H1 (cell line): ENCODE data around the gene PLEKHG5. TPM values are rescaled to one million over a fixed set of nuclear protein-coding genes. Genes with fewer than 3 reads are reported as not detected.
A peak's percentile ranks its signal among the peaks of the same experiment; 100 is the strongest.

Source experiments
- CTCF ChIA-PET: fragments of 300-600 bp; sonication (Branson Sonifier 250); formaldehyde crosslinking; loops from one replicate; lab custom pipeline; 2021; ENCODE audit not compliant: partially characterized antibody; lab: Charles Lee
- POLR2A ChIA-PET: fragments of 300-600 bp; sonication (Branson Sonifier 250); formaldehyde crosslinking; loops from one replicate; lab custom pipeline; 2021; ENCODE audit warnings: inconsistent platforms; ENCODE audit not compliant: partially characterized antibody; lab: Charles Lee
- DNase-seq, 2 experiments: peaks; one replicate each; pipeline versions ENCODE4 v3.0.0 to v3.0.0-alpha.2; 2010 to 2022; ENCODE audit warnings: low spot score in 2 of 2, low read depth in 1 of 2, mixed read lengths in 1 of 2
- FAIRE-seq: peaks from 2 replicates; lab custom pipeline; 2011; peaks lifted over from hg19 to GRCh38; lab: Jason Lieb, UNC
- H2AFZ ChIP-seq: 2 replicates; pipeline ENCODE4 v1.8.1; 2012; ENCODE audit warnings: low read length, inconsistent platforms
- H2AK5ac ChIP-seq: 2 replicates; pipeline ENCODE4 v1.6.1; 2013; ENCODE audit warnings: low read depth, low read length
- H2BK120ac ChIP-seq: replicated peaks from 2 replicates; pipeline ENCODE3; 2013; ENCODE audit warnings: low read depth, low read length, inconsistent platforms
- H2BK12ac ChIP-seq: 2 replicates; pipeline ENCODE4 v1.6.1; 2013; ENCODE audit warnings: low read depth, low read length
- H2BK15ac ChIP-seq: 2 replicates; pipeline ENCODE4 v1.6.1; 2013; ENCODE audit warnings: low read length
- H2BK20ac ChIP-seq: 2 replicates; pipeline ENCODE4 v1.6.1; 2013; ENCODE audit warnings: low read length
- H2BK5ac ChIP-seq: 2 replicates; pipeline ENCODE4 v1.6.1; 2013; ENCODE audit warnings: low read depth, low read length
- H3K14ac ChIP-seq: 2 replicates; pipeline ENCODE4 v1.6.1; 2013; ENCODE audit warnings: inconsistent platforms; ENCODE audit not compliant: insufficient read length
- H3K18ac ChIP-seq: 2 replicates; pipeline ENCODE4 v1.6.1; 2013; ENCODE audit warnings: low read length; ENCODE audit errors: extremely low read depth
- H3K23ac ChIP-seq: 2 replicates; pipeline ENCODE4 v1.6.1; 2013; ENCODE audit warnings: inconsistent platforms; ENCODE audit not compliant: insufficient read length
- H3K23me2 ChIP-seq: 2 replicates; pipeline ENCODE4 v1.6.1; 2013; ENCODE audit warnings: low read depth, low read length
- H3K27ac ChIP-seq: 2 replicates; pipeline ENCODE4 v1.6.1; 2011; ENCODE audit warnings: low read depth, low read length, inconsistent platforms
- H3K27me3 ChIP-seq, 4 experiments: replicated peaks in 1 of 4; 1 replicate in 1 of 4; 2 replicates in 3 of 4; pipeline versions ENCODE4 v1.6.1 to v1.8.1; 2011 to 2013; ENCODE audit warnings: low read length in 3 of 4, mild to moderate bottlenecking in 3 of 4, inconsistent platforms in 2 of 4, mixed read lengths in 2 of 4, moderate library complexity in 1 of 4; ENCODE audit not compliant: control insufficient read depth in 3 of 4, insufficient read depth in 3 of 4; ENCODE audit errors: extremely low read depth in 1 of 4
- H3K36me3 ChIP-seq, 4 experiments: 2 replicates each; pipeline versions ENCODE4 v1.6.1 to v1.8.1; 2011 to 2013; ENCODE audit warnings: mild to moderate bottlenecking in 4 of 4, low read length in 3 of 4, moderate library complexity in 2 of 4, control low read depth in 1 of 4, inconsistent platforms in 1 of 4; ENCODE audit not compliant: insufficient read depth in 4 of 4, control insufficient read depth in 2 of 4
- H3K4ac ChIP-seq: replicated peaks from 2 replicates; pipeline ENCODE3; 2013; ENCODE audit warnings: low read length, low read depth, mixed read lengths, inconsistent platforms; ENCODE audit not compliant: insufficient read length
- H3K4me1 ChIP-seq, 4 experiments: replicated peaks in 1 of 4; 1 replicate in 1 of 4; 2 replicates in 3 of 4; pipeline versions ENCODE4 v1.6.1 to v1.8.1; 2011 to 2013; ENCODE audit warnings: low read length in 3 of 4, inconsistent platforms in 2 of 4, mixed read lengths in 1 of 4; ENCODE audit not compliant: insufficient read depth in 4 of 4, control insufficient read depth in 3 of 4
- H3K4me2 ChIP-seq, 2 experiments: 2 replicates each; pipeline versions ENCODE4 v1.6.1 to v1.8.1; 2011 to 2013; ENCODE audit warnings: low read depth in 2 of 2, low read length in 2 of 2, control low read depth in 1 of 2, inconsistent platforms in 1 of 2, mild to moderate bottlenecking in 1 of 2; ENCODE audit not compliant: insufficient read depth in 1 of 2
- H3K4me3 ChIP-seq, 4 experiments: fragments of 200-600, 300-600 bp in 1 of 4; sonication (generic), shearing (Covaris generic), sonication (Bioruptor Twin) in 1 of 4; 2 replicates each; pipeline versions ENCODE4 v1.5.1 to v1.8.1; 2011 to 2016; ENCODE audit warnings: low read length in 4 of 4, low read depth in 3 of 4, control low read depth in 2 of 4, inconsistent platforms in 2 of 4, mild to moderate bottlenecking in 2 of 4, mixed read lengths in 1 of 4, moderate library complexity in 1 of 4; ENCODE audit not compliant: insufficient read depth in 2 of 4; ENCODE audit errors: extremely low read depth in 1 of 4
- H3K56ac ChIP-seq: replicated peaks from 2 replicates; pipeline ENCODE3; 2013; ENCODE audit warnings: low read depth, mild to moderate bottlenecking, mixed read lengths, low read length, inconsistent platforms; ENCODE audit not compliant: insufficient read length
- H3K79me1 ChIP-seq: 2 replicates; pipeline ENCODE4 v1.6.1; 2013; ENCODE audit warnings: low read depth, low read length, control low read depth
- H3K79me2 ChIP-seq, 2 experiments: 2 replicates each; pipeline versions ENCODE4 v1.6.1 to v1.8.1; 2012 to 2013; ENCODE audit warnings: low read length in 2 of 2, mild to moderate bottlenecking in 2 of 2, inconsistent platforms in 1 of 2; ENCODE audit not compliant: insufficient read depth in 2 of 2, control insufficient read depth in 1 of 2
- H3K9ac ChIP-seq, 4 experiments: replicated peaks in 1 of 4; 1 replicate in 1 of 4; 2 replicates in 3 of 4; pipeline versions ENCODE4 v1.6.1 to v1.8.1; 2011 to 2013; ENCODE audit warnings: low read depth in 3 of 4, low read length in 3 of 4, control low read depth in 2 of 4, mild to moderate bottlenecking in 2 of 4, moderate library complexity in 2 of 4, inconsistent platforms in 1 of 4; ENCODE audit errors: extremely low read depth in 1 of 4
- H3K9me3 ChIP-seq, 2 experiments: 2 replicates each; pipeline versions ENCODE4 v1.6.1 to v1.8.1; 2012 to 2013; ENCODE audit warnings: mild to moderate bottlenecking in 2 of 2, moderate library complexity in 2 of 2, control low read depth in 1 of 2, inconsistent platforms in 1 of 2, low read depth in 1 of 2, low read length in 1 of 2, mixed read lengths in 1 of 2; ENCODE audit not compliant: insufficient read depth in 2 of 2
- H4K20me1 ChIP-seq, 2 experiments: replicated peaks in 1 of 2; 2 replicates each; pipeline versions ENCODE3 to v1.8.1; 2011 to 2013; ENCODE audit warnings: inconsistent platforms in 2 of 2, low read length in 2 of 2, mild to moderate bottlenecking in 1 of 2; ENCODE audit not compliant: insufficient read depth in 2 of 2, control insufficient read depth in 1 of 2
- H4K5ac ChIP-seq: 2 replicates; pipeline ENCODE4 v1.6.1; 2013; ENCODE audit warnings: low read length, low read depth, mixed read lengths, inconsistent platforms; ENCODE audit not compliant: insufficient read length
- H4K8ac ChIP-seq: 2 replicates; pipeline ENCODE4 v1.8.0; 2013; ENCODE audit warnings: mild to moderate bottlenecking, moderate library complexity, low read length, inconsistent platforms; ENCODE audit not compliant: insufficient read depth; ENCODE audit errors: extremely low read depth
- H4K91ac ChIP-seq: replicated peaks from 2 replicates; pipeline ENCODE3; 2013; ENCODE audit warnings: low read length, mixed read lengths, inconsistent platforms; ENCODE audit not compliant: insufficient read length
- CREB1 ChIP-seq: IDR thresholded peaks from 2 replicates; pipeline ENCODE4 v1.6.1; 2012; ENCODE audit warnings: inconsistent platforms
- CTCF ChIP-seq, 3 experiments: IDR thresholded peaks; 1 replicate in 2 of 3; 2 replicates in 1 of 3; pipeline versions ENCODE4 v1.5.1 to v1.6.1; 2011; ENCODE audit warnings: low read length in 3 of 3, mild to moderate bottlenecking in 3 of 3, inconsistent platforms in 2 of 3, low read depth in 1 of 3, moderate library complexity in 1 of 3; ENCODE audit not compliant: insufficient read depth in 1 of 3; ENCODE audit errors: control extremely low read depth in 1 of 3
- GABPA ChIP-seq: IDR thresholded peaks from 2 replicates; pipeline ENCODE4 v1.6.1; 2011; ENCODE audit warnings: mild to moderate bottlenecking, low read length, moderate library complexity, borderline replicate concordance; ENCODE audit not compliant: insufficient read depth
- HDAC2 ChIP-seq, 2 experiments: fragments of 300-600 bp in 1 of 2; sonication (generic) in 1 of 2; IDR thresholded peaks; 2 replicates each; pipeline ENCODE4 v1.6.1; 2011 to 2012; ENCODE audit warnings: low read depth in 2 of 2, low read length in 2 of 2, mild to moderate bottlenecking in 2 of 2, moderate library complexity in 2 of 2, borderline replicate concordance in 1 of 2, inconsistent platforms in 1 of 2
- KDM1A ChIP-seq: fragments of 200-600, 300-600 bp; sonication (generic); IDR thresholded peaks from 2 replicates; pipeline ENCODE4 v1.7.1; 2016; ENCODE audit warnings: mild to moderate bottlenecking, low read length, borderline replicate concordance
- KDM5A ChIP-seq: fragments of 200-600 bp; IDR thresholded peaks from 2 replicates; pipeline ENCODE4 v1.7.1; 2012; ENCODE audit warnings: mild to moderate bottlenecking, low read length, inconsistent platforms, mixed read lengths
- PHF8 ChIP-seq: fragments of 200-600 bp; sonication (generic); conservative IDR thresholded peaks from 2 replicates; pipeline ENCODE4 v1.7.1; 2012; ENCODE audit warnings: low read depth, mild to moderate bottlenecking, inconsistent platforms, low read length, moderate library complexity
- WGBS, 2 experiments: shearing (Covaris generic) in 1 of 2; methylation state at CpG; one replicate each; pipeline versions ENCODE4 v1.1.6 to v1.1.7; 2013 to 2015; ENCODE audit warnings: low lambda C conversion rate in 2 of 2, mixed read lengths in 2 of 2, inconsistent platforms in 1 of 2, low coverage in 1 of 2, missing lambda C conversion rate in 1 of 2; ENCODE audit not compliant: insufficient replicate concordance in 2 of 2, insufficient coverage in 1 of 2, insufficient read length in 1 of 2; ENCODE audit errors: extremely low coverage in 1 of 2, missing lambda C conversion rate in 1 of 2; 5-methylcytosine and 5-hydroxymethylcytosine counted together
- polyA plus RNA-seq, 7 experiments: library from polyadenylated mRNA; depleted of rRNA in 3 of 7; stranded (reverse) in 5 of 7; unstranded in 2 of 7; fragments of >200 nt in 5 of 7; fragments of 200-250 nt in 2 of 7; gene quantifications; 1 replicate in 5 of 7; 2 replicates in 1 of 7; 4 replicates in 1 of 7; pipeline versions ENCODE4 v1.2.1 to v1.2.3, GENCODE V29; 2011 to 2013; ENCODE audit warnings: missing spikeins in 2 of 7, mixed read lengths in 2 of 7
- total RNA-seq: library from RNA; stranded (reverse); fragmentation: NEBNext Ultra II Directional; extraction: Animal tissue kit (Norgen Biotek cat#: 25700); gene quantifications from 2 replicates; pipeline ENCODE4 v1.2.1, GENCODE V29; 2021

PLEKHG5 gene
- total and polyA plus RNA-seq, 2 of the 8 experiments (the other 6 are each of a cell fraction or from before 2014, with no cell fraction given), result 10.4 to 13.8 TPM

- Histone ChIP-seq H3K27me3 (peaks cover 0 to 8% (median 2%) of the 10 kb centered on the region in 4 experiments; a peak in 2 of 7 replicates), H3K4me1 (peaks cover 0 to 28% (median 13%) of the 10 kb centered on the region in 4 experiments; a peak in 6 of 7 replicates), H4K91ac (peak overlapping the region; percentile 74), H2BK15ac (peak overlapping the region; percentile 81; the same call in 1 of the 2 replicates), H3K27ac (no peak overlapping the region), H2BK5ac (peak overlapping the region; percentile 71; the same call in 1 of the 2 replicates), H3K4me2 (peak overlapping the region; percentile 78 to 79), H4K5ac (peak overlapping the region; percentile 80), H3K9ac (no peak overlapping the region; a peak in 1 of 7 replicates), H4K8ac (peak overlapping the region; percentile 68), H2BK120ac (no peak overlapping the region), H3K9me3 (no peaks in the 10 kb centered on the region), H3K79me2 (no peaks in the 10 kb centered on the region), H2BK12ac (peak overlapping the region; percentile 80; the same call in 1 of the 2 replicates), H3K23me2 (peaks cover 10% of the 10 kb centered on the region; the same call in 1 of the 2 replicates), H3K79me1 (no peaks in the 10 kb centered on the region), H3K18ac (peak overlapping the region; percentile 60), H3K14ac (no peak overlapping the region), H3K4me3 (peak overlapping the region; percentile 41 to 61 (median 42)), H3K4ac (no peak overlapping the region), H2AK5ac (0 out of 2 replicates have a peak overlapping the region, but pooled peaks have one; percentile 65), H3K36me3 (no peaks in the 10 kb centered on the region), H2AFZ (no peak overlapping the region), H3K23ac (no peak overlapping the region), H4K20me1 (peaks cover 0 to 4% of the 10 kb centered on the region in 2 experiments), H3K56ac (peak overlapping the region; percentile 10), H2BK20ac (no peak overlapping the region)
- 3% methylated on average over 42 of the region's 67 CpGs; no CpG with 5 or more reads in 1 of the 2 experiments for WGBS, 2 experiments
- peak in 1 of 2 experiments; percentile 76 for DNase-seq
- ChIA-PET CTCF (interaction anchor here (0.8 to 18.8 kb wide), 19 partner anchors 8 to 207 kb away, joined by 3 to 321 read pairs (median 7); partner anchors contain the start of genes HES2, PLEKHG5 and TNFRSF25), POLR2A (interaction anchor here (0.7 to 12.2 kb wide), 5 partner anchors 8 to 24 kb away, joined by 3 to 123 read pairs (median 3); partner anchors contain the start of gene TNFRSF25)
- no peak for FAIRE-seq
- TF ChIP-seq KDM1A (no peak), CTCF (IDR thresholded peaks at IDR 0.05; ENCODE audit: control extremely low read depth in 1 of 3, insufficient read depth in 1 of 3, low read depth in 1 of 3, low read length in 3 of 3) (peak in 1 of 3 experiments; percentile 23; a peak in 2 of 4 replicates), CREB1 (peak; percentile 5; the same call in 1 of the 2 replicates), KDM5A (no peak), GABPA (no peak), PHF8 (0 out of 2 replicates have a peak, but pooled peaks have one; percentile 32), HDAC2 (IDR thresholded peaks at IDR 0.05; ENCODE audit: borderline replicate concordance in 1 of 2, low read depth in 2 of 2, low read length in 2 of 2) (no peak)
Measured at GRCh38 chr1:6447016-6447817, 44.2 kb downstream of the PLEKHG5 start.
